Left lung (tissue), 10 donors: ENCODE results near the gene C5AR1. TPM values are rescaled to one million over a fixed set of nuclear protein-coding genes. Genes with fewer than 3 reads are reported as not detected.
"Not testable (repeated sequence)": the region's sequence is repeated elsewhere in the genome, so short reads cannot be mapped to it uniquely, and the experiment has no call there.

Source experiments
- ATAC-seq: fragments of 200-7000 bp; cut with Tn5 transposase; one replicate; pipeline ENCODE4 v1.9.1; 2020; ENCODE audit warnings: moderate library complexity
- DNase-seq, 4 donors: peaks; one replicate each; pipeline ENCODE4 v3.0.0-alpha.2; 2013 to 2020
- H3K27ac ChIP-seq, 2 donors: fragments of 200-600 bp; sonication (generic) in 1 of 2; one replicate each; pipeline versions ENCODE4 v1.5.0 to v1.8.0; 2020 to 2021
- H3K27me3 ChIP-seq, 2 donors: fragments of 200-600 bp; sonication (generic) in 1 of 2; one replicate each; pipeline versions ENCODE4 v1.5.0 to v1.8.0; 2020 to 2021
- H3K36me3 ChIP-seq, 2 donors: fragments of 200-600 bp; sonication (generic) in 1 of 2; one replicate each; pipeline versions ENCODE4 v1.5.0 to v1.8.0; 2020 to 2021
- H3K4me1 ChIP-seq, 2 donors: fragments of 200-600 bp; one replicate each; pipeline ENCODE4 v1.8.0; 2021
- H3K4me3 ChIP-seq, 2 donors: fragments of 200-600 bp; sonication (generic) in 1 of 2; one replicate each; pipeline versions ENCODE4 v1.5.0 to v1.8.0; 2020 to 2021; ENCODE audit warnings: mild to moderate bottlenecking in 1 of 2
- H3K9me3 ChIP-seq, 2 donors: fragments of 200-600 bp; sonication (generic) in 1 of 2; one replicate each; pipeline versions ENCODE4 v1.5.0 to v1.8.0; 2020 to 2021
- CTCF ChIP-seq, 2 donors: fragments of 200-600 bp; sonication (generic) in 1 of 2; IDR thresholded peaks; one replicate each; pipeline versions ENCODE4 v1.5.0 to v1.8.0; 2021; ENCODE audit warnings: antibody characterized with exemption in 2 of 2
- intact Hi-C, 2 donors: fragments of 100-400 bp; cut with DNase I; formaldehyde crosslinking; loops; one replicate each; pipeline versions ENCODE4 v1.11.2 to v1.14.2; 2022
- polyA plus RNA-seq, 6 donors: library from polyadenylated mRNA; unstranded; fragments of 120-200 nt; gene quantifications; one replicate each; pipeline ENCODE4 v1.2.1, GENCODE V29; 2013; ENCODE audit not compliant: insufficient read length in 6 of 6
- total RNA-seq, 2 donors: library from RNA; stranded (reverse); fragmentation: NEBNext Ultra II Directional; extraction: Animal tissue kit (Norgen Biotek cat#: 25700); gene quantifications; one replicate each; pipeline ENCODE4 v1.2.1, GENCODE V29; 2021
- donor health status: DM: no; HTN: yes; CAD: no.
- donor health status: DM: no; HTN: no; CAD: no.

Gene C5AR1
- total and polyA plus RNA-seq, 8 donors, result 2.0 to 110 (median 3.5) TPM

DNA sequence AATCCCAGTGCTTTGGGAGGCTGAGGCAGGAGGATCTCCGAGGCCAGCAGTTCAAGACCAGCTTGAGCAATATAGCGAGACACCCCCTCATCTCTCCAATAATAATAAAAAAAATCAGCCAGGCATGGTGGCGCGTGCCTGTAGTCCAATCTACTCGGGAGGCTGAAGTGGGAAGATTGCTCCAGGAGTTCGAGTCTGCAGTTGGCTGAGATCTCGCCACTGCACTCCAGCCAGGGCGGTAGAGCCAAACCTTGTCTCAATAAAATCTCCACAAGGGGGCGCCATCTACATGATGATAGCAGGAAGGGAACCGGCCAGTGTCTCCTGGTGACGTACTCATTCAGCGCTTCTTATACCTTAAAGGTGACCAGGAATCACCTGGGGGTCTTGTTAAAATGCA is 13.6 kb upstream of the C5AR1 start:
- ATAC-seq, result peak; percentile 97
- intact Hi-C loops, result loop anchor here in 1 of 2 donors (10.0 kb wide), 1 partner anchor 409 kb away; no protein-coding TSS in a partner anchor

DNA sequence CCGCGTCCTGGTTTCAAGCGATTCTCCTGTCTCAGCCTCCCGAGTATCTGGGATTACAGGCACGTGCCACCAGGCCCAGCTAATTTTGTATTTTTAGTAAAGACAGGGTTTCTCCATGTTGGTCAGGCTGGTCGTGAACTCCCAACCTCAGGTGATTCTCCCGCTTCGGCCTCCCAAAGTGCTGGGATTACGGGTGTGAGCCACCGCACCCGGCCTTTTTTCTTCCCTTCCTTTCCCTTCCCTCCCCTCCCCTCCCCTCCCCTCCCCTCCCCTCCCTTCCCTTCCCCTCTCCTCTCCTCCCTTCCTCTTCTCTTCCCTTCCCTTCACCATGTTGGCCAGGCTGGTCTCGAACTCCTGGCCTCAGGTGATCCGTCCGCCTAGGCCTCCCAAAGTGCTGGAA is 8.8 kb upstream of the C5AR1 start:
- intact Hi-C loops, result loop anchor here in 1 of 2 donors (5.0 kb wide), 1 partner anchor 91 kb away; no protein-coding TSS in a partner anchor
- DNase-seq, result not testable (repeated sequence)

More for the DNA sequence above, 13.6 kb upstream of the C5AR1 start:
- Histone ChIP-seq H3K27ac (no peak overlapping the region), H3K4me1 (peaks cover 0 to 4% of the 10 kb centered on the region in 2 donors), H3K36me3 (no peaks in the 10 kb centered on the region), H3K27me3 (no peaks in the 10 kb centered on the region), H3K4me3 (no peak overlapping the region), H3K9me3 (no peaks in the 10 kb centered on the region)
- peak; percentile 75 to 86 for TF ChIP-seq CTCF (IDR thresholded peaks at IDR 0.05)
- DNase-seq, result peak in 2 of 4 donors; percentile 69 to 73

DNA sequence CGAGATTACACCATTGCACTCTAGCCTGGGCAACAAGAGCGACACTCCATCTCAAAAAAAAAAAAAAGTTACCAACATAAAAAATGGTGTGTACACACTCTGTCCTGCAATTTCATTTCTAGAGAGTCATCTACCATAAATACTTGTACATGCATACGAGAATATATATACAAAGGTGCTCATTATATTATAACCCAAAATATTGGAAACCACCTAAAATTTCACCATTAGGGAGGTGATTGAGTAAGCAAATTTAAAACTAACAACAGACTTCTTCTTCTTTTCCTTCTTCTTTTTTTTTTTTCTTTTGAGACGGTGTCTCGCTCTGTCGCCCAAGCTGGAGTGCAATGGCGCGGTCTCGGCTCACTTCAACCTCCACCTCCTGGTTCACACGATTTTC is 7.4 kb upstream of the C5AR1 start:
- Histone ChIP-seq H3K4me3 (no peak overlapping the region), H3K9me3 (no peaks in the 10 kb centered on the region), H3K27me3 (no peaks in the 10 kb centered on the region), H3K27ac (peak overlapping the region in 1 of 2 donors; percentile 53), H3K4me1 (peaks cover 0 to 23% of the 10 kb centered on the region in 2 donors), H3K36me3 (no peaks in the 10 kb centered on the region)
- intact Hi-C loops, result loop anchor here in 1 of 2 donors (5.0 kb wide), 1 partner anchor 90 kb away; no protein-coding TSS in a partner anchor
- ATAC-seq, result no peak
- DNase-seq, result no peak
- TF ChIP-seq CTCF (IDR thresholded peaks at IDR 0.05), result no peak

More for the DNA sequence above, 8.8 kb upstream of the C5AR1 start:
- ATAC-seq, H3K27me3 ChIP-seq, H3K4me3 ChIP-seq, H3K36me3 ChIP-seq, H3K9me3 ChIP-seq, H3K27ac ChIP-seq: not testable (repeated sequence)
- peaks cover 0 to 26% of the 10 kb centered on the region in 2 donors for H3K4me1 ChIP-seq

- Histone ChIP-seq H3K36me3 (no peaks in the 10 kb centered on the region), H3K9me3 (no peaks in the 10 kb centered on the region), H3K27ac (no peak overlapping the region), H3K4me1 (peaks cover 0 to 33% of the 10 kb centered on the region in 2 donors), H3K27me3 (no peaks in the 10 kb centered on the region), H3K4me3 (no peak overlapping the region)
- no peak for DNase-seq
- TF ChIP-seq CTCF (IDR thresholded peaks at IDR 0.05), result no peak
- no peak for ATAC-seq
- intact Hi-C loops, result loop anchor here in 1 of 2 donors (5.0 kb wide), 1 partner anchor 88 kb away; no protein-coding TSS in a partner anchor
These were observed 5.7 kb upstream of the C5AR1 start for GRCh38 chr19:47303966-47304365.

GRCh38 chr19:47305309-47305751 is 4.3 kb upstream of the C5AR1 start:
- intact Hi-C loops, result no loop called here
- H3K4me3 ChIP-seq, result no peak overlapping the region
- H3K4me1 ChIP-seq, result peaks cover 0 to 37% of the 10 kb centered on the region in 2 donors
- H3K27ac ChIP-seq, result no peak overlapping the region
- DNase-seq (peak in 2 of 4 donors; percentile 71 to 91), ATAC-seq (peak; percentile 85)
- TF ChIP-seq CTCF (IDR thresholded peaks at IDR 0.05), result peak; percentile 88 to 94
- H3K27me3 ChIP-seq, result peaks cover 0 to 9% of the 10 kb centered on the region in 2 donors
- no peaks in the 10 kb centered on the region for H3K9me3 ChIP-seq
- no peaks in the 10 kb centered on the region for H3K36me3 ChIP-seq

- Histone ChIP-seq H3K27me3 (peaks cover 0 to 19% of the 10 kb centered on the region in 2 donors), H3K27ac (no peak overlapping the region), H3K4me1 (peaks cover 0 to 38% of the 10 kb centered on the region in 2 donors), H3K9me3 (no peaks in the 10 kb centered on the region), H3K36me3 (peaks cover 0 to 1% of the 10 kb centered on the region in 2 donors), H3K4me3 (no peak overlapping the region)
- TF ChIP-seq CTCF (IDR thresholded peaks at IDR 0.05), result no peak
- DNase-seq, result no peak
- ATAC-seq, result no peak
- intact Hi-C loops, result no loop called here
These were observed 3.4 kb upstream of the C5AR1 start for GRCh38 chr19:47306303-47306702.
